Keratinocyte (primary cell): Measurements from ENCODE around the gene MOB4. TPM values are rescaled to one million over a fixed set of nuclear protein-coding genes. Genes with fewer than 3 reads are reported as not detected.
"Not testable (repeated sequence)": the region's sequence is repeated elsewhere in the genome, so short reads cannot be mapped to it uniquely, and the experiment has no call there.

Experiments used
- DNase-seq: peaks from one replicate; pipeline ENCODE4 v3.0.0-alpha.2; 2011; ENCODE audit warnings: low read depth, missing footprints, low spot score
- FAIRE-seq: peaks from 2 replicates; lab custom pipeline; 2011; peaks lifted over from hg19 to GRCh38; lab: Jason Lieb, UNC
- H2AFZ ChIP-seq: 2 replicates; pipeline ENCODE4 v1.6.0; 2012; ENCODE audit warnings: low read length, control low read depth, inconsistent platforms; ENCODE audit not compliant: control insufficient read depth
- H3K27ac ChIP-seq: 2 replicates; pipeline ENCODE4 v1.5.1; 2011; ENCODE audit warnings: low read length; ENCODE audit not compliant: control insufficient read depth, insufficient read depth
- H3K27me3 ChIP-seq: 3 replicates; pipeline ENCODE4 v1.6.0; 2011; ENCODE audit warnings: low read length; ENCODE audit not compliant: control insufficient read depth, insufficient read depth; ENCODE audit errors: extremely low read depth
- H3K36me3 ChIP-seq, 2 experiments: 2 replicates in 1 of 2; 3 replicates in 1 of 2; pipeline ENCODE4 v1.5.1; 2011; ENCODE audit warnings: low read length in 2 of 2, mild to moderate bottlenecking in 1 of 2; ENCODE audit not compliant: control insufficient read depth in 2 of 2, insufficient read depth in 2 of 2; ENCODE audit errors: extremely low read depth in 1 of 2
- H3K4me1 ChIP-seq: 3 replicates; pipeline ENCODE4 v1.5.1; 2011; ENCODE audit warnings: low read length; ENCODE audit not compliant: control insufficient read depth, insufficient read depth; ENCODE audit errors: extremely low read depth
- H3K4me2 ChIP-seq: 3 replicates; pipeline ENCODE4 v1.6.0; 2011; ENCODE audit warnings: low read depth, low read length; ENCODE audit not compliant: control insufficient read depth, insufficient read depth; ENCODE audit errors: extremely low read depth
- H3K4me3 ChIP-seq, 3 experiments: fragments of 200-600 bp in 1 of 3; sonication (generic) in 1 of 3; 2 replicates in 2 of 3; 3 replicates in 1 of 3; pipeline ENCODE4 v1.5.1; 2011 to 2016; ENCODE audit warnings: low read length in 3 of 3, mild to moderate bottlenecking in 3 of 3, control low read depth in 2 of 3, inconsistent platforms in 1 of 3, low read depth in 1 of 3, mixed read lengths in 1 of 3, mixed run types in 1 of 3, moderate library complexity in 1 of 3; ENCODE audit not compliant: control insufficient read depth in 2 of 3, insufficient read depth in 2 of 3; ENCODE audit errors: extremely low read depth in 1 of 3
- H3K79me2 ChIP-seq: 2 replicates; pipeline ENCODE4 v1.6.0; 2012; ENCODE audit warnings: low read length; ENCODE audit not compliant: control insufficient read depth, insufficient read depth
- H3K9ac ChIP-seq: 3 replicates; pipeline ENCODE4 v1.6.0; 2011; ENCODE audit warnings: low read length; ENCODE audit not compliant: control insufficient read depth, insufficient read depth; ENCODE audit errors: extremely low read depth
- H3K9me1 ChIP-seq: 3 replicates; pipeline ENCODE4 v1.6.0; 2011; ENCODE audit warnings: low read length; ENCODE audit not compliant: control insufficient read depth, insufficient read depth; ENCODE audit errors: extremely low read depth
- H3K9me3 ChIP-seq: 2 replicates; pipeline ENCODE4 v1.5.1; 2012; ENCODE audit warnings: low read depth, low read length; ENCODE audit not compliant: control insufficient read depth
- H4K20me1 ChIP-seq: 3 replicates; pipeline ENCODE4 v1.6.0; 2011; ENCODE audit warnings: low read length; ENCODE audit not compliant: control insufficient read depth, insufficient read depth; ENCODE audit errors: extremely low read depth
- CTCF ChIP-seq, 3 experiments: IDR thresholded peaks in 1 of 3; conservative IDR thresholded peaks in 1 of 3; optimal IDR thresholded peaks in 1 of 3; 2 replicates in 2 of 3; 3 replicates in 1 of 3; pipeline versions ENCODE3 to v1.5.1; 2011; ENCODE audit warnings: low read length in 3 of 3, mild to moderate bottlenecking in 3 of 3, moderate library complexity in 2 of 3, control low read depth in 1 of 3, inconsistent platforms in 1 of 3; ENCODE audit not compliant: insufficient read depth in 2 of 3; ENCODE audit errors: extremely low read depth in 1 of 3
- EZH2 ChIP-seq: IDR thresholded peaks from one replicate; pipeline ENCODE4 v1.6.1; 2012; ENCODE audit warnings: inconsistent platforms, mild to moderate bottlenecking, low read length, moderate library complexity
- dilution Hi-C: fragments of 300-500 bp; cut with MboI; formaldehyde crosslinking; loops from one replicate; pipeline ENCODE4 v1.7.0; 2020; ENCODE audit warnings: low sequenced_read_pairs; ENCODE audit not compliant: extremely low pct_ligation_motif_present
- polyA plus RNA-seq, 5 experiments: library from polyadenylated mRNA; depleted of rRNA in 3 of 5; stranded (reverse) in 3 of 5; stranded (forward) in 1 of 5; unstranded in 1 of 5; fragments of >200 nt; gene quantifications; 1 replicate in 1 of 5; 2 replicates in 3 of 5; 3 replicates in 1 of 5; pipeline versions ENCODE4 v1.2.1 to v1.2.3, GENCODE V29; 2011 to 2012; ENCODE audit warnings: missing spikeins in 2 of 5, low read depth in 1 of 5, low replicate concordance in 1 of 5

Gene MOB4
- polyA plus RNA-seq, 1 donor (not counting 4 experiments of a cell fraction or from before 2014, with no cell fraction given): 53.6 TPM

- Histone ChIP-seq H3K4me1 (no peaks in the 10 kb centered on the region), H3K9me3 (no peaks in the 10 kb centered on the region), H3K27me3 (no peaks in the 10 kb centered on the region), H3K4me2 (no peak overlapping the region), H3K36me3 (peaks cover 8 to 10% of the 10 kb centered on the region in 2 experiments), H3K4me3 (no peak overlapping the region), H2AFZ (no peak overlapping the region), H4K20me1 (no peaks in the 10 kb centered on the region), H3K79me2 (peaks cover 15% of the 10 kb centered on the region), H3K27ac (no peak overlapping the region), H3K9me1 (no peaks in the 10 kb centered on the region), H3K9ac (no peak overlapping the region)
- FAIRE-seq (no peak), DNase-seq (no peak)
- dilution Hi-C loops: no loop called here
- TF ChIP-seq CTCF (optimal IDR thresholded peaks at IDR 0.05 in 1 of 3, IDR thresholded peaks at IDR 0.05 in 1 of 3, conservative IDR thresholded peaks at IDR 0.05 in 1 of 3; ENCODE audit: extremely low read depth in 1 of 3, insufficient read depth in 2 of 3, low read length in 3 of 3) (no peak), EZH2 (no peak)
These were observed 31.5 kb downstream of the MOB4 start for GRCh38 chr2:197547163-197547900.

GRCh38 chr2:197548582-197548981, 32.7 kb downstream of the MOB4 start:
- Histone ChIP-seq H3K4me1 (no peaks in the 10 kb centered on the region), H3K9ac (no peak overlapping the region), H3K79me2 (peaks cover 13% of the 10 kb centered on the region), H3K9me1 (no peaks in the 10 kb centered on the region), H3K9me3 (no peaks in the 10 kb centered on the region), H3K27me3 (no peaks in the 10 kb centered on the region), H2AFZ (no peak overlapping the region), H3K36me3 (peaks cover 0 to 3% of the 10 kb centered on the region in 2 experiments), H4K20me1 (no peaks in the 10 kb centered on the region), H3K4me2 (no peak overlapping the region), H3K4me3 (no peak overlapping the region), H3K27ac (no peak overlapping the region)
- FAIRE-seq (no peak), DNase-seq (no peak)
- dilution Hi-C loops: no loop called here
- no peak for TF ChIP-seq CTCF (optimal IDR thresholded peaks at IDR 0.05 in 1 of 3, IDR thresholded peaks at IDR 0.05 in 1 of 3, conservative IDR thresholded peaks at IDR 0.05 in 1 of 3; ENCODE audit: extremely low read depth in 1 of 3, insufficient read depth in 2 of 3, low read length in 3 of 3)
- TF ChIP-seq EZH2: no peak

GRCh38 chr2:197551260-197551659, 35.4 kb downstream of the MOB4 start:
- H2AFZ ChIP-seq, H3K9ac ChIP-seq, H3K4me3 ChIP-seq, H3K27me3 ChIP-seq, H3K4me1 ChIP-seq, dilution Hi-C loops, H3K27ac ChIP-seq, H3K36me3 ChIP-seq, H3K4me2 ChIP-seq, H3K9me1 ChIP-seq, DNase-seq, H4K20me1 ChIP-seq, FAIRE-seq, H3K79me2 ChIP-seq, H3K9me3 ChIP-seq: not testable (repeated sequence)
